Liver (tissue), 3 donors: ENCODE results near the gene TGIF1.

ENCODE experiments used
- CTCF ChIP-seq: fragments of 150-350 bp; IDR thresholded peaks from 2 replicates; pipeline ENCODE4 v1.5.1; 2017; ENCODE audit warnings: improper control_type of control experiment, low read depth, low read length; ENCODE audit not compliant: missing input control
- FOXA1 ChIP-seq: IDR thresholded peaks from 2 replicates; pipeline ENCODE4 v1.6.1; 2016; ENCODE audit warnings: antibody characterized with exemption
- FOXA2 ChIP-seq: IDR thresholded peaks from 2 replicates; pipeline ENCODE4 v1.6.1; 2016; ENCODE audit warnings: antibody characterized with exemption
- HNF4A ChIP-seq, 2 donors: conservative IDR thresholded peaks; 2 replicates each; pipeline ENCODE4 v1.6.1; 2016; ENCODE audit warnings: antibody characterized with exemption in 2 of 2, mild to moderate bottlenecking in 2 of 2
- JUND ChIP-seq, 2 donors: IDR thresholded peaks; 2 replicates each; pipeline ENCODE4 v1.6.1; 2016; ENCODE audit warnings: antibody characterized with exemption in 2 of 2
- MAX ChIP-seq: IDR thresholded peaks from 2 replicates; pipeline ENCODE4 v1.6.1; 2016; ENCODE audit warnings: antibody characterized with exemption
- REST ChIP-seq: IDR thresholded peaks from 2 replicates; pipeline ENCODE4 v1.6.1; 2016; ENCODE audit warnings: antibody characterized with exemption, mild to moderate bottlenecking
- RXRA ChIP-seq, 2 donors: IDR thresholded peaks; 2 replicates each; pipeline ENCODE4 v1.6.1; 2017 to 2018; ENCODE audit warnings: antibody characterized with exemption in 2 of 2, mild to moderate bottlenecking in 1 of 2
- SP1 ChIP-seq: IDR thresholded peaks from 2 replicates; pipeline ENCODE4 v1.6.1; 2018; ENCODE audit warnings: antibody characterized with exemption, mild to moderate bottlenecking
- TAF1 ChIP-seq: conservative IDR thresholded peaks from 2 replicates; pipeline ENCODE4 v1.6.1; 2016; ENCODE audit warnings: antibody characterized with exemption, mild to moderate bottlenecking
- ZBTB33 ChIP-seq: IDR thresholded peaks from 2 replicates; pipeline ENCODE4 v1.6.1; 2016; ENCODE audit warnings: antibody characterized with exemption
- donor health status: healthy.
- donor health status: healthy.

- no peak for TF ChIP-seq HNF4A (conservative IDR thresholded peaks at IDR 0.05)
- TF ChIP-seq CTCF = no peak
- TF ChIP-seq MAX = no peak
- no peak for TF ChIP-seq SP1
- TF ChIP-seq RXRA (IDR thresholded peaks at IDR 0.05) = no peak
- no peak for TF ChIP-seq TAF1
- TF ChIP-seq ZBTB33 = no peak
- no peak for TF ChIP-seq JUND (IDR thresholded peaks at IDR 0.05)
- no peak for TF ChIP-seq FOXA2
- TF ChIP-seq FOXA1 = no peak
- no peak for TF ChIP-seq REST
Measured at GRCh38 chr18:3450799-3451182, 819 bp downstream of the TGIF1 start.
